DMS114 treated with DMSO at 0.1 percent for 48 hours (cell line): Measurements from ENCODE around the gene BIRC7.
"Not testable (repeated sequence)": the region's sequence is repeated elsewhere in the genome, so short reads cannot be mapped to it uniquely, and the experiment has no call there.

Experiments used
- DNase-seq: peaks from one replicate; lab custom pipeline; 2025; ENCODE audit not compliant: unreplicated experiment; lab: John Stamatoyannopoulos, UW

BIRC7 gene

GRCh38 chr20:63246490-63247288 is 11.0 kb downstream of the BIRC7 start:
- DNase-seq = no peak

GRCh38 chr20:63247671-63248228 is 12.0 kb downstream of the BIRC7 start:
- no peak for DNase-seq

- DNase-seq = no peak
These were observed 13.3 kb downstream of the BIRC7 start for GRCh38 chr20:63248835-63249591.

GRCh38 chr20:63249891-63250290 is 14.2 kb downstream of the BIRC7 start:
- no peak for DNase-seq

GRCh38 chr20:63251350-63251749 is 15.6 kb downstream of the BIRC7 start:
- not testable (repeated sequence) for DNase-seq

DNA sequence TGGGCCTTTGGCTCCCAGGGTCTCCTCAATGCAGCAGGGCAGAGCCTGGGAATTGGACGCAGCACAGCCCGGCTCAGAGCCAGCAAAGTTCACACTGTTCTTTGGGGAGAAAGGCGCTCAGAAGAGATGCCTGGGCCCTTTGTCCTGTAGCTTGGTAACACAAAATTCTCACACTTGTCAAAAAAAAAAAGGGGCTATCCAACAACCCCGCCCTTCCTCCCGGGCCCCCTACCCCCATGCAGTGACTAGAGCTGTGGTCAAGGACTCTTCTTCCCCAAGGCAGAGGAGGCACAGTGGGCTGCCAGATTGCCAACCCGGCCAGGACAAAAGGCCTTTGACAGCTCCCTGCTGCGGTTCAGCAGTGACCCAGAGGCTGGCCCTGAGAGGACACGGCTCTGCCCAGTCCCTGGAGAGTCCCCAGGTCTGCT is 16.6 kb downstream of the BIRC7 start:
- DNase-seq = no peak

DNA sequence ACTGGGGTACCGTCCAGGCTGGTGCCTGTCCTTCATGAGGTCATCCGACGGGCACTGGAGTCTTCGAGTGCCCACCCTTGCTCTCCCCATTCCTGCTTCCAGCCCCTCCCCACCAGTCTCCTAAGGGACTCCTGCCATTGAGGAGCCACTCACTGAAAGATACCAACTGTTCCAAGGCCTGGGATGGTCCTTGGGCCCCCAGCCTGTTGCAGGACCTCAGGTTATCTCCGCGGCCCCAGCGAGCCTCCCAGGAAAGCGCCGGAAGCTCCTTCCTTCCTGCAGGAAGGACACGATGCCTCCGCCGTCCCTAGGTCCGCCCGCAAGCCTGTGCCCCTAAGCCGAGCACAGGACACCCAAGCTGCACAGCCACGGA is 17.3 kb downstream of the BIRC7 start:
- DNase-seq = no peak

- DNase-seq = no peak
These were observed 17.9 kb downstream of the BIRC7 start for GRCh38 chr20:63253438-63254231.

DNA sequence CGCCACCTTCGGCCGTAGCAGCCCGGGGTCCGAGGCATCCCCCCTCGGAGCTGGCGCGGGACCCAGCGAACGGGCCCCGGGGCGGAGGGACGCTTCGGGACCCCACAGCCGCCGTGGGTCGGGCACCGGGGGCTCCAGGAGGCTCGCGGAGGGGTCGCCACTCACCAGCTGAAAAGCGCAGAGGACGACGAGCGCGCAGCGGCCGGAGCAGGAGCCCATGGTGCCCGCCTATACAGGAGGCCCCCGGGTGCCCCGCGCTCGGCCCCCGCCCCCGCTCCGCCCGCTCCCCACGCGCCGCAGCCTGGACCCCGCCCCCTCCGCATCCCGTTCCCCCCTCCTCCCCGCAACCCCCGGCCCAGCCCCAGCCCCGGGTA is 18.5 kb downstream of the BIRC7 start, which contains the start of gene NKAIN4:
Gene NKAIN4, minus strand, starts transcription at position 232 of the 374 bp plus-strand sequence. Its CDS starts 13 bp downstream, at position 219.
- no peak for DNase-seq

DNA sequence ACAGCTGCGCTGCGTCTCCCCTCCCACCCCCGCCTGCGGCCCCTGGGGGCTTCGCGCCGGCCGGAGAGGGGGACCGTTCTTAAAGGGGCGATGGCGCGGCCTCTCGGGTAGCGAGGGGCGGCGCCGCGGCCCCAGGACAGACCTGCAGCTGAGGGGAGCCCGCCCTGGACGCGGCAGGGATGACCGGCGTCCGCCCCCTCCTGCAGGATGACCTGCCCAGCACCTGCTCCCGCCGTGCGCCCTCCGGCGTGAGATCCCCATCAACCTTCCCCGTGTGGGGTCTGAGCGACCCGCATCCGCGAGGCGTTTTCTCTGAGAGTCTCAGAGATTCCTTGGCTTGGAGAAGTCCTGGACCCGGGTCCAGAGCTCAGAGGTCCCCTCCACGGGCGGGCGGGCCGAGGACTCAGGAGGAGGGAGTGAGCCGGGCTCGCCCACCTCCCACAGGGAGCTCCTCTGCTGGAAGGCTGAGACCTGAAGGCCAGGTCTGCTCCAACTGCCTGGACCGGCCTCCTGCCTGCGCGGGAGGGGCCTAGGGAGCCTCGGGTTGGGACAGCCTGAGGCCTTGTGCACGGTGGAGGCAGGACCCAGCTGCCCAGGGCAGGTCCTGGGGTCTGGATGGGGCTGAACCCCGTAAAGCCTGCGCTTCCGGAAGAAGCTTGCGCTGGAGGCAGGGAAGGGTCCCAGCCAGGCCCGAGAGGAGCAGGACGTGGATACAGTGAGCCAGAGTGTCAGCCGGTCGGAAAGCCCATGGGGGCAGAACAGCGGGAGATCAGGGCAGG is 19.1 kb downstream of the BIRC7 start:
- DNase-seq = no peak

- no peak for DNase-seq
These were observed 20.4 kb downstream of the BIRC7 start for GRCh38 chr20:63255931-63256704.

DNA sequence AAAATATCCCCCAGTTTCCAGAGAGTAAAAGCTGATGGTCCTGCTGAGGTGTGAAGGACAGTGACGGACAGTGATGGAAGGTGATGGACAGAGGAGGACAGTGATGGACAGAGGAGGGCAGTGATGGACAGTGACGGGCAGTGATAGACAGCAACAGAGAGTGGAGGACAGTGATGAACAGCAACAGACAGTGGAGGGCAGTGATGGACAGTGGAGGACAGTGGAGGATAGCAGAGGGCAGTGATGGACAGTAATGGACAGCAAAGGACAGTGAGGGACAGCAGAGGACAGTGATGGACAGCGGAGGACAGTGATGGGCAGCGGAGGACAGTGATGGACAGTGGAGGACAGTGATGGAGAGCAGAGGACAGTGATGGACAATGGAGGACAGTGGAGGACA is 21.2 kb downstream of the BIRC7 start:
- DNase-seq = no peak

DNA sequence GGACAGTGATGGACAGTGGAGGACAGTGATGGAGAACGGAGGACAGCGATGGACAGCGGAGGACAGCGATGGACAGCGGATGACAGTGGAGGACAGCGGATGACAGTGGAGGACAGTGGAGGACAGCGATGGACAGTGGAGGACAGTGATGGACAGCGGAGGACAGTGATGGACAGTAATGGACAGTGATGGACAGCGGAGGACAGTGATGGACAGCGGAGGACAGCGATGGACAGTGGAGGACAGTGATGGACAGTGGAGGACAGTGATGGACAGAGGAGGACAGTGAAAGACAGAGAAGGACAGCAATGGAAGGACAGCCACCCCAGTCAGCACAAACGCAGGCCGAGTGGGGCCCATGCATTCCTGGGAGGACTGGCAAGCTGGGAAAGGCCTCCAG is 21.9 kb downstream of the BIRC7 start:
- DNase-seq = no peak

GRCh38 chr20:63258781-63259180 is 23.1 kb downstream of the BIRC7 start:
- no peak for DNase-seq

DNA sequence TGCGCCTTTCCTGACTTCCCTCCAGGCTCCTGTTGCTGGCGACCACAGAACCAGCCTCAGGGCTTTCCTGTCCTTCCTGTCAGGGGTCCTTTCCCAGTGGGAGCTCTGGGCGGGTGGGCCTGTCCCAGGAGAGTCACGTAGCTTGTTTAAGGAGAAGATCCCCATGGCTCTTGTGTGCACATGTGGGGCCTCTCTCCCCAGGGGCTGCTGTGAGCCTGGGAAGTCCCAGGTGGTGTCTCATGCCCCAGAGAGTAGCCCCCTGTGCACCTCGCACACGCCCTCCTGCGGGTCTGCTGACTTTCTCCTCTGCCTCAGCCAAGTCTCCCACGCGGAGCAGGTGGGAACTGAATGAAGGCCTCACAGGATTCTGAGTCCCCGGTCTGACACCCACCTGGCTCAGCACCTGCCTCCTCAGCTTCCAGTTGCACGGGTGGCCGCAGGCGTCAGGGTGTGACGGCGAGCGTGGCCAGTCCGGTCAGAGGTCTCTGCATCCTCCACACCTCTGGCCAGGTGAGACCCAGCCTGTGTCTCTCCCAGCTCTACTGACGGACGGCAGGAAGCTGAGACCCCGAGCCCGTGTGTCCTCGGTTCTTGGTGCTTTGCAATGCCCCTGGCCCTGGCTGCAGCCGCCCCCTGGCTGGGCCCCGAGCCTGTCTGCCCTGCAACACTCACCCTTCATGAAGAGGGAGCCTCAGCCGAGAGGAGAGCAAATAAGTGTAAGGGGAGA is 24.2 kb downstream of the BIRC7 start:
- no peak for DNase-seq

DNA sequence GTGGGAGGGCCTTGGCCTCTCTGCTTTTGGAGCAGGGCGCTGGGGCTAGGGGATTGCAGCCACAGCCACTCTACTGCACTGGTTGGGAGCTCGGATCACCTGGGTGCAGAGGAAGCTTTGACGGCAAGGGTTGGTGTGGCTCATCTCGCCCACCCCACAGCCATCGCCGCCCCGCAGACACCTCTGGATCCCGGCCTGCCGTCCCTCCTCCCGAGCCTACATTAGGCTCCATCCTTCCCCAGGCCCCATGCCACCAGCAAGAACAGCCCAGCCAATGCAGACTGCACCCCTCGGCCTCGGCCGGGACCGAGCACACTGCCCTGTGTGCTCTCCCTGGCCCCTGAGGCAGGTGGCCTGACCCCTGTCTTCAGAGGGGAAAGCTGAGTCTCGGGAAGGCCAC is 24.8 kb downstream of the BIRC7 start:
- no peak for DNase-seq

DNA sequence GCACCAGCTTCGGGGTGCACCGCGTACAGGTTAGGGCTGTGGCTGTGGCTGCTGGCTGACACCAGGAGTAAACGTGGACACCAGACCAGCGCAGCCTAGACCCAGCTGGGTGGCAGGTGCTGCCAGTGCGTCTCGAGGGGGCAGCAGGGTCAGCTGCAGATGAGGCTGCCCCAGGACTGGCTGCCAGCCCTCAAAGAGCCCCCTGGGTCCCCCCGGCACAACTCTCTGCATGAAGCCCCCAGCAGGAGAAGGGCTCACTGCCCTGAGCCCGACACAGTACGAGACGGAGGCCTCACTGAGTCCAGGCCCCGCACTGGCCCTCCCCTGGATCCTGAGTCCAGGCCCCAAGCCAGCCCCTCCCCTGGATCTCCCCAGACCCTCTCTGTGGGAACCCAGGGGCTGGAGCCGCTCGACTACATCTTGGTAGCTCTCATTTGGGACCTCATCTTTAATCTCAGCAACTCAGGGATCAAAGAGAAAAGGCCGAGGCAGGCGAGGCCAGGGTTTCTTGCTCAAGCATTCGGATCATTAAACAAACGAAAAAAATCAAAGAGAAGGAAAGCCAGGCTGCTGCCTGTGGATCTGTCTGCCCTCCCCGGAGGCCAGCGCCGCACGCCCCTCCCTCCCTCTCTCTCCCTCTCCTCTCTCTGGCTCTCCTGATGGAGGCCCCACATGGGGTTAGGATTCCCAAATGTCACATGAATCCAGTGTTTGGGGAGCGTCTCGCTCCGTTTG is 25.5 kb downstream of the BIRC7 start:
- DNase-seq = no peak

GRCh38 chr20:63261795-63262528 is 26.3 kb downstream of the BIRC7 start:
- no peak for DNase-seq
